ENCODE results near the gene CRTC2. TPM values are rescaled to one million over a fixed set of nuclear protein-coding genes. Genes with fewer than 3 reads are reported as not detected.
A peak's percentile ranks its signal among the peaks of the same experiment; 100 is the strongest.

The CRTC2 gene
- total RNA-seq, 2 donors from 2014 or later, result 107 to 121 TPM

DNA sequence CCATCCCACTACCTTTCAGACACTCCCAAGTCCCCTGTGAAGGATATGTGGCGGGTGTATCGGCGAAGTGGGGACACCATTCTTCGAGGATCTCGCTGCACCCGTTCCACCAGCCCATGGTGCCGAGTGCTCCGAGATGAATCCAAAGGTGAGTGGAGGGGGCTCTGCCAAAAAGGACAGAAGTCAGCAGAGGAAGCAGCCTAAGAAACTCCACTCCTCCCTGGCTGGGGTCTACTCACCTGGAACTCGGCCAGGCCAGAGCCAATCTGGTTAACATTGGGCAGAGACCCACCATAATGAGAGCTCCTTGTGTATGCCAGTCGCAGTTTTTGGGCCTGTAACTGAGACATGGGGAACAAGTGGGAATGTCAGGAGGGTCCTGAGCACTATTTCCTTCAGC is 3.6 kb downstream of the CRTC2 start:
- Mint-ChIP-seq H3K27ac (no peak overlapping the region), H3K27me3 (ENCODE audit: low read depth) (no peaks in the 10 kb centered on the region), H3K4me1 (ENCODE audit: low read depth) (peaks cover 47% of the 10 kb centered on the region), H3K4me3 (peak overlapping the region in 1 of 2 donors; percentile 21), H3K36me3 (ENCODE audit: insufficient read depth in 2 of 2) (peaks cover 18 to 19% of the 10 kb centered on the region in 2 donors), H3K9me3 (no peaks in the 10 kb centered on the region)
- DNase-seq (no peak), ATAC-seq (replicated peaks in 1 of 2) (no peak)

- H3K27ac Mint-ChIP-seq, result peak overlapping the region; percentile 13
- no peaks in the 10 kb centered on the region for H3K27me3 Mint-ChIP-seq (ENCODE audit: low read depth)
- H3K9me3 Mint-ChIP-seq, result no peaks in the 10 kb centered on the region
- H3K4me1 Mint-ChIP-seq (ENCODE audit: low read depth), result peaks cover 38% of the 10 kb centered on the region
- DNase-seq (no peak), ATAC-seq (replicated peaks in 1 of 2) (no peak)
- H3K4me3 Mint-ChIP-seq, result peak overlapping the region; percentile 39 to 58
- H3K36me3 Mint-ChIP-seq (ENCODE audit: insufficient read depth in 2 of 2), result peaks cover 18 to 19% of the 10 kb centered on the region in 2 donors
Measured at GRCh38 chr1:153953859-153954365, 4.5 kb downstream of the CRTC2 start.

DNA sequence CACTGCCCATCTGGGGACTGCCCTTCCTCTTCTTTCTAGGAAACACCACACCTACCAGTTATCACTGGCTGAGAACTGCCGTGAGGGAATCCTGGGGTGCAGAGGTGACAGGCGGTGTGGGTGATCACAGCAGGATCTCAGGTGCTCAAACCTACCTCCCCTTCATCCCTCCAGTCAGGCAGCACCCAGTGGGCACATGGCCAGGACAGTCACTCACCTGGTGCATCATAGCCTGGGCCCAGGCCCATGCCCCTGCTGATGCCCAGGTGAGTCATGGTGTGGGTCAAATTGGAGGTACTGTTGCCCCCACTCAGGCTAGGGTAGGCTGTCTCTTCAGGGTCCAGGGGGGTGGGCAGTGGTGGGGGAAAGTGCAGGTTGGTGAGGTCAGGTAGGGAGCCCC is 6.6 kb downstream of the CRTC2 start:
- H3K27me3 Mint-ChIP-seq (ENCODE audit: low read depth), result no peaks in the 10 kb centered on the region
- no peak for ATAC-seq (replicated peaks in 1 of 2)
- peaks cover 33% of the 10 kb centered on the region for H3K4me1 Mint-ChIP-seq (ENCODE audit: low read depth)
- peak overlapping the region; percentile 83 for H3K27ac Mint-ChIP-seq
- H3K9me3 Mint-ChIP-seq, result no peaks in the 10 kb centered on the region
- H3K4me3 Mint-ChIP-seq, result no peak overlapping the region
- peaks cover 14 to 17% of the 10 kb centered on the region in 2 donors for H3K36me3 Mint-ChIP-seq (ENCODE audit: insufficient read depth in 2 of 2)
- no peak for DNase-seq

- peaks cover 14 to 18% of the 10 kb centered on the region in 2 donors for H3K36me3 Mint-ChIP-seq (ENCODE audit: insufficient read depth in 2 of 2)
- H3K27me3 Mint-ChIP-seq (ENCODE audit: low read depth), result no peaks in the 10 kb centered on the region
- no peak overlapping the region for H3K27ac Mint-ChIP-seq
Measured at GRCh38 chr1:153951183-153951582, 7.2 kb downstream of the CRTC2 start.

GRCh38 chr1:153946622-153947241 is 11.7 kb downstream of the CRTC2 start, which contains the start of gene DENND4B:
Gene DENND4B (minus strand): TSS chr1:153946718. CDS start chr1:153944374, 2,344 bp downstream.
- Mint-ChIP-seq H3K36me3 (ENCODE audit: insufficient read depth in 2 of 2) (peaks cover 16 to 17% of the 10 kb centered on the region in 2 donors), H3K27ac (peak within 1 kb of the TSS; percentile 90), H3K27me3 (ENCODE audit: low read depth) (no peaks in the 10 kb centered on the region), H3K4me3 (peak within 1 kb of the TSS; percentile 88 to 90), H3K4me1 (ENCODE audit: low read depth) (peaks cover 34% of the 10 kb centered on the region), H3K9me3 (no peaks in the 10 kb centered on the region)
- DNase-seq (peak; percentile 83 to 87), ATAC-seq (replicated peaks in 1 of 2) (peak; percentile 80 to 81)

More at GRCh38 chr1:153951183-153951582, 7.2 kb downstream of the CRTC2 start:
- Mint-ChIP-seq H3K4me1 (ENCODE audit: low read depth) (peaks cover 30% of the 10 kb centered on the region), H3K9me3 (no peaks in the 10 kb centered on the region), H3K4me3 (no peak overlapping the region)
- ATAC-seq (replicated peaks in 1 of 2), result no peak
- DNase-seq, result no peak

DNA sequence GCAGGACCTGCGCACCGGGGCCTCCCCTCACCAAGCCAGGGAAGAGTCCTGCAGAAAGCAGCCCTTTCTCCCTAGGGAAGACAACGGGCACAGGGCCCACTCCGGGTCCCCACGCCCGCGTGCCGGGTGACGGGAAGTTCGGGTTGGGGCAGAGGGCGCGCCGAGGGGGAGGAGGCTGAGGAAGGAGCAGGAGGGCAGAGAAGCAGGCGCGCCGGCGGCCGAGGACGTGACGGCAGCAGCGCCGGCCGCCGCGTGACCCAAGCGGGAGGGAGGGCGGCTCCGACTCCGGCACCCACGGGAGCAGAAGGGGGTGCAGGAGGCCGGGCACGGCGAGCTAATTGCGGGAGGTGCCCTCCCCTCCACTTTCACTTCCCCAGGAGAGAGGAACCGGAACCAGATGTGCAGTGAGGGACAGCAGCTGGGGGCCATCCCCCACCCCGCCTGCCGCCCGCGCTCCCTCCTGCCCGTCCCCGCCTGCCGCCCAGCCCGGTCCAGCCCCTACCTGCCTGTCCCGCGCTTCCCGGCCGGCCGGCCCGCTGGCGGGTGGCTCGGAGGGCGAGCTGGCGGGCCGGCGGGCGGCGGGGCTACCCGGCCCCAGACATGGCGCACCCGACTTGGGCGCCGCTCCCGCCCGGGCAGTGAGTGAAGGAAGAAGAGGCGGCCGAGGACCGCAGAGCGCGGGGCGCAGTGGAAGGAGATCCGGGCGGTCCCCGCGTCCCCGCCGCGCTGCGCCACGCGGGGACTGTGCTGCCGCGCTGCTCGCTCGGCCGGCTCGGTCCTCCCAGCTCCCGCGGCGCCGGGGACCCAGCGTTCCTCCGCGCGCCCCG is 12.4 kb downstream of the CRTC2 start:
- H3K4me1 Mint-ChIP-seq (ENCODE audit: low read depth), result peaks cover 32% of the 10 kb centered on the region
- no peaks in the 10 kb centered on the region for H3K9me3 Mint-ChIP-seq
- H3K27me3 Mint-ChIP-seq (ENCODE audit: low read depth), result no peaks in the 10 kb centered on the region
- H3K4me3 Mint-ChIP-seq, result peak overlapping the region; percentile 88 to 90
- peak; percentile 61 to 64 for ATAC-seq (replicated peaks in 1 of 2)
- H3K36me3 Mint-ChIP-seq (ENCODE audit: insufficient read depth in 2 of 2), result peaks cover 16 to 19% of the 10 kb centered on the region in 2 donors
- H3K27ac Mint-ChIP-seq, result peak overlapping the region; percentile 90
- DNase-seq, result peak; percentile 74 to 76

DNA sequence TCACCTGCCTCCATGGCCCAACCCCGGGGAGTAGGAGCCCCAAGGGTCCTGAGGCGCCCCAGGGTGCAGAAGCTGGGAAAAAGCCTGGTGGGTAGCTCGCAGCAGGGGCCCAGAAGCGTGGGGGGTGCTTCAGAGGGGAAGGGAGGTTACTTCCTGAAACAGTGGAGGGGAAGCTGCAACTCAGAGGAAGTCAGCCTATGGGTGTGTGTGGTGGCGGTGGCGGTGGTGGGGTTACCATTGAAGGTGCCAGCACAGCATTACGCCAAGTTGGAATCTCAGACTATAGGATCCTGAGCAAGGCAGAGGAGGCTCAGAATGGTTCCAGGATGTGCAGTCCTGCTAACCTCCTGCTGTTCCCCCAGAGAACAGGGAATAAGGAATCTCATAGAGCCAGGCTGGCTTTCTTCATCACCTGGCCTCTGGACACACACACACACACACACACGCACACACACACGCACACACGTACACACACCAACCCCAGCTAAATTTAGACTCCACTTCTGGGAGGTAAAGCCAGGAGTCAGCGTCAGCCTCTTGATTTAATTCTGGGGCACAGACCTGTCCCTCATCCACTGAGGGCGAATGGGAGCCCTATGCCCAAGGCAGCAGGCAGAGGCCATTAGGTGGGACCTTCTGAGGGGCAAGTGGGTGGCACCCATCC is 13.1 kb downstream of the CRTC2 start:
- H3K27ac Mint-ChIP-seq, result peak overlapping the region; percentile 90
- peak; percentile 63 to 69 for ATAC-seq (replicated peaks in 1 of 2)
- H3K4me1 Mint-ChIP-seq (ENCODE audit: low read depth), result peaks cover 32% of the 10 kb centered on the region
- no peaks in the 10 kb centered on the region for H3K27me3 Mint-ChIP-seq (ENCODE audit: low read depth)
- peak overlapping the region; percentile 88 to 90 for H3K4me3 Mint-ChIP-seq
- DNase-seq, result peak; percentile 80 to 82
- no peaks in the 10 kb centered on the region for H3K9me3 Mint-ChIP-seq
- H3K36me3 Mint-ChIP-seq (ENCODE audit: insufficient read depth in 2 of 2), result peaks cover 14 to 15% of the 10 kb centered on the region in 2 donors

GRCh38 chr1:153944827-153945117 is 13.6 kb downstream of the CRTC2 start:
- DNase-seq (no peak), ATAC-seq (replicated peaks in 1 of 2) (no peak)
- peak overlapping the region; percentile 90 for H3K27ac Mint-ChIP-seq
- no peaks in the 10 kb centered on the region for H3K9me3 Mint-ChIP-seq
- H3K36me3 Mint-ChIP-seq (ENCODE audit: insufficient read depth in 2 of 2), result peaks cover 10 to 13% of the 10 kb centered on the region in 2 donors
- no peaks in the 10 kb centered on the region for H3K27me3 Mint-ChIP-seq (ENCODE audit: low read depth)
- peaks cover 32% of the 10 kb centered on the region for H3K4me1 Mint-ChIP-seq (ENCODE audit: low read depth)
- H3K4me3 Mint-ChIP-seq, result peak overlapping the region; percentile 88 to 90

DNA sequence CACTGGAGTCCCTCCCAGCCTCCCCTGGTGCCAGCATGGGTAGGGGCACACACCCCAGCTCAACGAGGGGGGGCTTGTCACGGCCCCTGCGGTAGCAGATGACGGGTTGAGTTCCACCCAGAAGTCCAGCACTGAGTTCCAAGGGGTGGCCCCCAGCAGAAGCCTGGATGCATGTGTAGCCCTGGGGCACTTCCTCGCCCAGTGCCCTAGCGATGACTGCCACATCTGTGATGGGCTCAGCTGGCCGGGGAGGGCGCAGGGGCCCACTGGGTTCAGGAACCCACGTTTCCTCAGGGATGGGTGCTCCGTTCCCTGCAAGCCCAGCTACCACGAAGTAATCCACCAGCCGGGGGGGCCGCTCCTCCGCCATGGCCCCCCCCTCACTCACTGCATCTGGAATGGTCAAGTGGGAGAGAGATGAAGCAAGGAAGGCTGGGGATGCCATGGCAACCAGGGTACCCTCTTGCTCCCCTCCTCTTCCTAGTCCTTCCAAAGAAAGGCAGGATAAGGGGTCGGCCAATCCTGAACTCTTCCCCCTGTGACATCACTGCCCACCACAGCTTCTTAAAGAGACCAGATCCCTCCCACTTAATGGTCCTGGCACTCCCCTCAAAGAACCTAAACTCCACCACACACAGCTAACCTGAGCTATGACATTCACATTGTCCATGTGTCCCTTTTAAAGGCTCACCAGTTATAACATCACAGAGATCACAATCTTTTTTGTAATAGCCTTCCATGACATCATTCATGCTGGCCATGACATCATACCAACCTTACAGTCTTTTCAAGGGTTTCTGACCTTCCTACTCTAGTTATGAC is 14.2 kb downstream of the CRTC2 start:
- no peak for ATAC-seq (replicated peaks in 1 of 2)
- peaks cover 32% of the 10 kb centered on the region for H3K4me1 Mint-ChIP-seq (ENCODE audit: low read depth)
- no peaks in the 10 kb centered on the region for H3K27me3 Mint-ChIP-seq (ENCODE audit: low read depth)
- H3K4me3 Mint-ChIP-seq, result peak overlapping the region; percentile 88 to 90
- H3K36me3 Mint-ChIP-seq (ENCODE audit: insufficient read depth in 2 of 2), result peaks cover 11 to 13% of the 10 kb centered on the region in 2 donors
- no peaks in the 10 kb centered on the region for H3K9me3 Mint-ChIP-seq
- no peak for DNase-seq
- peak overlapping the region; percentile 90 for H3K27ac Mint-ChIP-seq

- no peak for DNase-seq
- no peaks in the 10 kb centered on the region for H3K9me3 Mint-ChIP-seq
- ATAC-seq (replicated peaks in 1 of 2), result no peak
- H3K4me3 Mint-ChIP-seq, result no peak overlapping the region
- H3K4me1 Mint-ChIP-seq (ENCODE audit: low read depth), result peaks cover 32% of the 10 kb centered on the region
- peaks cover 13 to 14% of the 10 kb centered on the region in 2 donors for H3K36me3 Mint-ChIP-seq (ENCODE audit: insufficient read depth in 2 of 2)
- H3K27me3 Mint-ChIP-seq (ENCODE audit: low read depth), result no peaks in the 10 kb centered on the region
- H3K27ac Mint-ChIP-seq, result peak overlapping the region; percentile 47
Measured at GRCh38 chr1:153942766-153943549, 15.5 kb downstream of the CRTC2 start.

GRCh38 chr1:153941826-153942725 is 16.3 kb downstream of the CRTC2 start:
- DNase-seq (no peak), ATAC-seq (replicated peaks in 1 of 2) (no peak)
- Mint-ChIP-seq H3K27ac (peak overlapping the region; percentile 39), H3K4me3 (no peak overlapping the region), H3K27me3 (ENCODE audit: low read depth) (no peaks in the 10 kb centered on the region), H3K4me1 (ENCODE audit: low read depth) (peaks cover 31% of the 10 kb centered on the region), H3K9me3 (no peaks in the 10 kb centered on the region), H3K36me3 (ENCODE audit: insufficient read depth in 2 of 2) (peaks cover 13 to 23% of the 10 kb centered on the region in 2 donors)

Data from activated T-cell treated with anti-CD3 and anti-CD28 coated beads, Interleukin-2, amount 50 U/mL, for 72 hours (primary cell).